HS-27A (cell line): ENCODE data around the gene NLGN1.

Experiments used
- DNase-seq: peaks from one replicate; pipeline ENCODE4 v3.0.0-alpha.2; 2012; ENCODE audit warnings: low read depth, missing footprints

Gene NLGN1

DNA sequence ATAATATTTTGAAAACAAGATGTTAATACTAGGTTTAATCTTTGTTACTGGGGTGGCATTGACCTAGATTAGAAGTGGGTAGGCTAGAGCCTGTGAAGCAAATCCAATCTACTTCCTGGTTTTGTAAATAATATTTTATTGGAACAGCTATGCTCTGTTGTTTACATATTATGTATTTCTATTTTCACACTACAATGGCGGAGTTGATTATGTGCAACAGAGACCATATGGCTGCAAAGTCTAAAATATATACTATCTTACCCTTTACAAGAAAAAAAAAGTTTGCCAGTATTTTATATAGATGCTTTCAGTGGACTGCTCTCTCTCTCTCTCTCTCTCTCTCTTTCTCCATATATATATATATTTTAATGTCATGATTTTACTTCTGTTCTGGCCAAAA is 244.2 kb downstream of the NLGN1 start:
- DNase-seq: no peak

DNA sequence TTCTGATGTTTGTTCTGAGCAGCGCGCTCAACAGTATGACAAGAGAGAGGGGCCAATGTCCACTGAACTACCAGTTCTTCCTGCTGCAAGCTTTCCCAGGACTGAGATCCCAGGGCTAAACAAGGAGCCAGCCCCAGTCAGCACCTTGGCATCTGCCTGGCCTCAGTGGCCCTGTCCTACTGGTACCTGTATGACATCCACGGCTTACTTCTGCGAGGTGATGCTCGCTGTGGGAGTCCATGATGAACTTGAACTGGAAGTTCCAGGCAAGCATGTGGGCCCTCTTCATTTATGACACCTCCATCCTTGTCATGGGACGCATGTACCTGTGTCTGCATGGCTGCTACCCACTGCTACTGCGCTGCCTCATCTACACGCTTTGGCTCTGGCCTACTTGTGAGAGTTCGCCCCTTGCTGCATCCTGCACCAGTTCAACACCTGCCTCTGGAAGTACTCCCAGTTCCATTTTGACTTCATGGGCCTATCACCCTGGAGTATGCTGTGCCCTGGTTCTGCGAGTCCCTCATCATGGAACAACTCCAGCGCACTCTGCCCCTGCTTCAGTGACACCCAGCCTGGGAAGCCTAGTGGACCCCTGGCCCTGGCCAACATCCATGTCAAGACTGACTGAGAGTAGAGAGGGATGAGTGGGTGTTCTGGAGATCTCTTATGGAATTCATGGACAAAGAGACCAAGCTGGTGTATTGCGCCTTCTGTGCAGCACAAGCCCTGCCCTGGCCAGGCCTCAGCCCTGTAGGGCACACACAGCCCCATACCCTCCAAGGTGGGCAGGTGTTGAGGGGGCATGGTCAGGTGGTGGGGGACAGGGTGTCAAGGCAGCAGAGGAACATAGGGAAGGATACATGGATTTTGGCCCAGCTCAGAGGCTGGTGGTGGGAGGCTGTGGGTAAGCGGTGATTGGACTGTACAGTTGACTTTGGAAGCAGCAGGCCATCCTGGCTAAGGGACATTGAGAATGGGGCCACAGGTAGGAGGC is 246.8 kb downstream of the NLGN1 start:
- no peak for DNase-seq

DNA sequence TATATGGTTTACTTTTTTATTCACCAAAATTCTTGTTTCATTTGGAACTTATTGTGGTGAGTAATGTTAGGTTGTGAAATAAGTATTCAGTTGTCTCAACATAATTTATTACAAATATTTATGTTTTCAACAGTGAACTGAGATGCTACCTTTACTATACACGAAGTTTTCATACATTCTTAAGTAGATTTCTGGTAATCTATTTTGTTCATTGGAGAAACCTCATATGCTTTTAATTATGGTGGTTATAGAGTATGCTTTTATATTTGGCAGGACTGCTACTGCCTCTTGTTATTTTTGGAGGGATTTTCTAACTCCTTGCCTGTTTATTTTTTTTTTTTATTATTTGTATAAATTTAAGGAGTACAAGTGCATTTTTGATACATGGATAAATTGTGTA is 253.1 kb downstream of the NLGN1 start:
- DNase-seq: no peak

DNA sequence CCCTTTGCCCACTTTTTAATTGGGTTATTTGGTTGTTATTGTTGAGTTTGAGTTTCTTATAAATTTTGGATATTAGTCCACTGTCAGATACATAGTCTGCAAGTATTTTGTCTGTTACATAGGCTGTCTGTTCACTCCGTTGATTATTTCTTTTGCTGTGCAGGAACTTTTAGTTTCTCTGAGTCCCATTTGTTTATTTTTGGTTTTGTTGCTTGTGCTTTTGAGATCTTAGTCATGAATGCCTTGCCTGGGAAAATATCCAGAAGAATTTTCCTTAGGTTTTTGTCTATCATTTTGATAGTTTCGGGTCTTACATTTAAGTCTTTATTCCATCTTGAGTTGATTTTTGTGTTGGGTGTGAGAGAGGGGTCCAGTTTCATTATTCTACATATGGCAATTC is 254.5 kb downstream of the NLGN1 start:
- no peak for DNase-seq

DNA sequence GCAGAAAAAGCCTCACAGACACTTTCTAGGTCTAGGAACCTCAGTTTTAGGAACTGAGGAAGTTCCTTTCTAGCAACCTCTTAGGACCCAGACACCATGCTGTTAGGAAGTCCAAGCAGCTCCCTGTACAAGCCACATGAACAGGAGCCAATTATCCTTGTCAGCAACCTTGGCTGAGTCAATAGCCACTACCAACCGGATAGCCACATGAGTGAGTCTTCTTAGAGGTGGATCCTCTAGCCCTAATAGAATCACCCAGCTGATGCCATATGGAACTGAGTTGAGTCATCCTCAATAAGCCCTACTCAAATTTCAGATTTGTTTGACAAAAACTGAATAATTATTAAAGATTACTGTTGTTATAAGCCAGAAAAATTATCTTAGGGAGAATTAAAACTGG is 256.2 kb downstream of the NLGN1 start:
- DNase-seq: no peak

DNA sequence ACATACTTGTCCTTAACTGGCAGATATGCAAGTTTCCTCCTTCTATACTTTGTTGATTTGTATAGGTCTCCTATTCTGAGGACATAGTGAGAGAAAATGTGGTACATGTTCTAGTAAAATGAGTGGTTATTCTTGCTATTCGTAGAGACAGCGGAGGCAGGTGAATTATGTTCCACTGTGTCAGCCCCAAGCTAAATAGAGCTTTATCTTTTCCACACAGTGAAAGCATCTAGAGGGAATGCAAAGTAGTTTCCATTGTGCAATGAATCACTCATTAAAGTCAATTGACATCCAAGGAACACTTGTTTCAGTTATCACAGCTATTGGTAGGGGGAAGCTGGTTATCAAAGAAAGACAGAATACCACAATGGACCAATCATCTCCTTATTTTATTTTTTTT is 262.4 kb downstream of the NLGN1 start:
- no peak for DNase-seq

DNA sequence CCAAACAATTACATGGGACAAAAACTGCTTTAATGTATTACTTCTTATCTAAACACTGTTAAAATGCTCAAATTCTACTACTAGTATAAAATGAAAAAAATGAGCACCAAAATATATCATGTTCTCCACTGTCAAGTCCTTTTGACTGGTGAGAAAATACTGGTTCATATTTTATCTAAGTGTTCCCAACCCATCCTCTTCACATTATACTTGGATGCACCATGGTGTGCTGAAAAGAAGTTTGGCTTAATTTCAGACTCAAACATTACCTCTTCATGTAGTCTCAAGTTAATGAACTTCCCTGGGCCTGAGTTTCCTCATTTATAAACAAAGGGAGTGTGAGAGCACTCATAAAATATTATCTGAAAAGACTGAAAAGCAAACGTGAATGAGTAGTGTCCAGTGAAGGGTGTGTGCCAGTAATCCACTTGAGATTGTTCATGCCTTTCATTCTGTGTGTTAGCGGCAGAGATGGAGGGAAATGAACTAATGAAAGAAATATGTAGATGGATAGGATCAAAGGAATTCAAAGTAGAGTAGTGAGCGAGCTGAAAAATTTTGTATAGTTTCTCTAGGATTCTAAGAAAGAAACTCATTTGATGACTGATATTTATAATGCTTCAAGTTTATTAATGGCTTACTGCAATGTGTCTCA is 263.2 kb downstream of the NLGN1 start:
- DNase-seq: peak; percentile 3

DNA sequence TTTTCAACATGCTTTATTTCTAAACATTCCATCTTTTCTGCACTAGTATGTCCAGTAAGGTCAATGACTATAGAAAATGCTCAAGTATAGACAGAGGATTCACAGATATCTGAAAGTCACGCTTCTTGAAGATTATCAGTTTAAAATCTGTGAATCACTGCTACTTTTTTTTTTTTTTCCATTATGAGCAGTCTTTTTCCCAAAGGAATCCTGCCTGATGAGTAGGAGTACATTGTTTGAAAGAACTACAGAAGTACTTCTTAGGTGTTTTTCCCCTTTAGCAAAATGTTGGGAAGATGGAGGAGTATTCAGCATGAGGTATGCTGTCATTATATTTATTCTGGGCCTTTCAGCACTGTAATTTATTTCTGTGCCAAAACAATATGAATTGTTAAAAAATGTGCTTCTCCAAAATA is 266.2 kb downstream of the NLGN1 start:
- no peak for DNase-seq

DNA sequence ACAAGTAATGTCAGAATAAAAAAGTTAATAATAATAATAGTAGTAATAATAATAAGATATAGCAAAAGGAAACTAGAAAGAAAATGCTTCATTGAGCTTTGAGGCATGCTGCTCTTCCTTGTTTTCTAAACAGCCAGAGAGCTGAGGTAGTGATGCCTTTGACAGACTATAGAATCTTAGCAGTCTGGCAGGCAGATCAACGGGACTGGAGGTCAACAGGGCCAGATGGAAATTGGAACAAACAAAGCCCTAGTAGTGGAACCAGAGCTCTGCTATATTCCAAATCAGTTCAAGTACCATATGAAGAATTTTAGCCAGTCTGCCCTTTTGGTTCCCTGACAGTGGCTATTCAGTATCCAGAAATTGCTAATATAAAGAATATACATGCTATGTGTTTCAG is 278.6 kb downstream of the NLGN1 start:
- DNase-seq: no peak

DNA sequence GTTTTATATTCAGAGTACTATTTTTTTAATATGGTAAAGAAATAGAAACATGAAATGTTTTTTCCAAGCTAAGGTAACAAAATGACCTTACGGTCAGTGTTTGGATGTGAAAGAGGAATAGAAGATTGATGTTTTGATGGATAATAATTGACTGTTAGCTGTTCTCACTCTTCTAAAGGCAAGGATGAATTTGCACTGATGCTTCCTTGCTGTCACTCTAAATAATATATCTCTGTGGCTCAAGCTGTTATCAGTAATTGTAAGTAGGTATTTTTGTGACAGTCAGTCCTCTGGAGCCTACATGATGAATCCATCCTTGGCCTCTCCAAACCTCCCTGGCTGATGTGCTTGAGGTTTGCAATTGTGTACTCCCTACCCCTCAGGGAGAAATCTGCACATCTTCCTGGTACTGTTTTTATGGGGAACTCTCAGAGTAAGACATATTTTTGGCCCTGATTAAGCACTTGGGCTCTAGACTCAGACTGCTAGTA is 283.7 kb downstream of the NLGN1 start:
- no peak for DNase-seq

DNA sequence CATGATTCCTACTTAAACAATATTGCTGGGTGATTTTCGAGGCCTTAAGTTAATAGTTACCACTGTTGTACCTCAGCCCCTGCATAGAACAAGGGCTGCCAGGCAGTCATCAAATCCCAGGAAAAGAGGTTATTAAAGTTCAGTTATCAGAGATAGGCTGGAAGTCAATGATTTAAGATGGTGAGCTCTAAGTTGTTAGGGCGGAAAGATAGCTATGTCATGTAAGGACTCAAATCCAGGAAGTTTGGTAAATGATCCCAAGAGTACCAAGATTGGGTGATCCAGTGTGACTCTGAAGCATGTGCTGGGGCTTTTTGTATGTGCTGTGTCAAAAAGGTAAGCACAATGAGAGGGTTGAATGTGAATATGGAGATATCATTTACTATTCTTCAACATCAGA is 287.9 kb downstream of the NLGN1 start:
- no peak for DNase-seq

DNA sequence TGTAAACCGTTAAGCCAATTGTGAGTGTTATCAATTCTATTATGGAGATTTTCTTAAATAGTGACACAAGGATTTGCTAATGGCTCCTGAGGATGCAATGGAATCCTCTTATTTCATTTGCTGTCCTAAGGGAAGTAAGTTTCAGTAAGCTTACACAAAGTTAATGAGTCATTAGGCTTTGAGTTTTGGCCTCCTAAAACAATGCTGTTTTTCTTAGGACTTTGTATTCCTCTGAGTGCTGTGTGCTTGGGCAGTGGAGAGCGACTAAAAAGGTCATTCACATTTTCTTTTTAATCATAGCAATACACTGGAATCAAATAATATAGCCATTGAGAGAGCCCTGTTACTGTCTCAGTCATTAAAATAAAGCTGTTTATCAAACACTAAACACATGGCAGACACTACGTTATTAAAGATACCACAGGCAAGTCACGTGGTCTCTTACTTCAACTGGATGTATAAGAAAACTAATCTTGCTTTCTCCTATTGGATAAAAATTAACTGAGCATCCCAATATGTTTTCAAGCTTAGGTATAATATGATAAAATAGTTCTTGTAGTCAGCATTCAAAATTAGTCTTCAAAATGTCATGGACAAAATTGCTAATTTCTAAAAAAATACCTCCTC is 290.8 kb downstream of the NLGN1 start:
- DNase-seq: no peak

DNA sequence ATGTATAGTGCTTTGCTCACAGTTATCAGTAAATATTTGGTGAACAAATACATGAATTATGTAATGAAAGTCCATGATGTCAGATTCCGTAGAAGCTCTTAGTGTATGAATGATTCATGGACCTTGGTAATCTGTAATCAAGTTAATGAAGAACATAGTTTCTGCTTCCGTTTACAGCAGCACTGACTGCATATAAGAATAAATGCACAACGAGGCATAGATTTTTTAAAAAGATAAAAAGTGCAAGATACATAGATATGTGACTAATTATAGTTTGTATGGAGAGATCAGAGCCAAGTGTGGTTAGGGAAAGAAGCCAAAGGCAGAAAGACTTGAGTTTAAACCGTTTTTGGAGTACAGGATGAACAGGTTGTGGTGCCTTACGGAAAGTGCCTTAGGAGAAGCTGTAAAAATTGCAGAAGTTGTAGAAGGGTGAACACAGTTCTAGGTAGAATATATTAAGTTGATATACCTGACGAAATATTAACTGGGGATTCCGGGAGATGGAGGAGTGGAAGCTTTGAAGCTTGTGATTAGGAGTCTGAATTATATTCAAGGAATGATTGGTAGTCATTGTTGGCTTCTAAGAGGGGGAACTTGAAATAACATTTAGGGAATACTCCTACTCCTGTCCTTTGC is 293.1 kb downstream of the NLGN1 start:
- no peak for DNase-seq

DNA sequence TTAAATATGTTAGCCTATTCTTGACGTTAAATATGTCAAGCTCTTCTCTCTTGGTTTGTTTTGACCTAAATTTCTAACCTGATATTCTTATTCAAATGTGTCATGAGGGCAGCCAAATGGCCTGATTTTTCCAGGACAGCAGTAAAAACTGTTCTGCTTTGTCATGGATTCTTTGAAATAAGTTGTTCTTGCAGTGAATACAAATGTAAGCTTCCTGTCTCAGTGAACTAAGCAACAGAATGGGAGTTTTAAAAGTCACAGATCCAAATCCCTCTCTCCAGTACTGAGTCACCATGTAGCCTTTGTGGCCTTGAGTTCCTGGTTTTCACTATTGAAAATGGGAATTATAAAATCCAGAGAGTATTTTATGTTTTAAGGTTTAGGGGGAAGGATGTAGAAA is 301.8 kb downstream of the NLGN1 start:
- no peak for DNase-seq

DNA sequence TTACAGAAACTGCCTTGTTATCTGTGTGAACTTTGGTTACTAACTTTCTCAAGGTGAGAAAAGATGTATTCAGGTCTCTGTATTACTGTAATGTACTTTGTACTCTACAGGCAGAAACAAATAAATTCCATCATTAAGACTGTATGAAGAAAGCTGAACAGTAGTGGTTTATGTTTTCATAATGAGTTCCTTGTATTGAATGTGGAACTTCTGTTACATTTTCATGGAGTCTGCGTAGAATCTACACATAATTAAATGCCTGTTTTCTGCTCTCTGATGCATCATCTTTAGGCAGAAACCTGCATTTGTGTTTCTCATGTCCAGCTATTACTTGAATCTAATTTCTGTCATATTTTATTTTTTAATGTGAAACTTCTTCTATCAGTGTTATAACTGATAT is 302.8 kb downstream of the NLGN1 start:
- DNase-seq: no peak

DNA sequence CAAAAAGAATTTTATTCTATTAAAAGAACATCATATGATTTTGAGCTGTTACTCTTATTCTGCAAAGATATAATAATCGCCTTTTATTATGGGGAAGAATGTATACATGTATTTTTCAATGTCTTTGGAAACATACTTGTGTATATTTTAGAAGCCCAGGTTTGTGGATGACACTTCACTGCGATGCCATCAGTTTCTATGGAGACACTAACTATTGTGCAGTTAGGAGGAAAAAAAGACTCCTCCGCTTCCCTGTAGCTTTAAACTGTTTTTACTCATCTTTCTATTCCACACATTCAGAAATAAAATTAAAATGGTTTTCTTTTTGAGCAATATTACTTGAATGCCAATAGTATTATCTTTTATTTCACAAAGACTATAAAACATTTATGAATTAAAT is 305.0 kb downstream of the NLGN1 start:
- DNase-seq: no peak

DNA sequence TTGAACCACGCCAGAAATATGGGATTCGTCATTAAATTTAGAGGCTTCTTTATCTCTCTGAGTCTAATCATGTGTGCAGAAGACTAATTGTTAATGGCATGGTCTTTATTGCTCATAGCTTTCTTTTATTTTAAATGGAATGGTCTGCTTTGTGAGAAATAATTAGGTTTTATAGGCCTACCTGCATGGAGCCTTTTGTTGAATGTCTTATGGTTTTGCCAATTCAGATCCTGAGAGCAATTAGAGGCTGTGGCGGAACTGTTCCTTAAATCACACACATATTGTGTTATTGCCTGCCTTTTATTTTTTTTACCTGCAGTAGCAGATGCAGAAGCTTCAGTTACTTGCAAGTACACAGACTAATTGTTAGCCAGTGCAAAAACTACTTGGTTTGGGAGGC is 306.2 kb downstream of the NLGN1 start:
- DNase-seq: no peak

DNA sequence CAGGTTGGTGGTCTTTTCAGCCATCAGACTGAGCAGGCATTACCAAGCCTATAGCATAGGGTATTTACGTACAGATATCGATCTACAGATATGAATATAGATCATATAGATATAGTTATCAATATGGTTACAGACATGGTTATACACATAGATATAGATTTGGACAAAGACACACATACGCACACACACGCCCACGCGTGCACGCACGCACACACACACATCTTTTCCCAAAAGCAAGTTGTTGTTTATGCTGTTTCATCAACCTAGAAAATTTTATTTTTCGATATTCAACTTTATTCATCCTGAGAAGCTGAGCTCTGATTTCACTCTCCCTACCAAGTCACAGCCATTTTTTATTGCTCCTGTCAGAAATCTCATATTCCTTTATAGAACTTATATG is 309.1 kb downstream of the NLGN1 start:
- no peak for DNase-seq

DNA sequence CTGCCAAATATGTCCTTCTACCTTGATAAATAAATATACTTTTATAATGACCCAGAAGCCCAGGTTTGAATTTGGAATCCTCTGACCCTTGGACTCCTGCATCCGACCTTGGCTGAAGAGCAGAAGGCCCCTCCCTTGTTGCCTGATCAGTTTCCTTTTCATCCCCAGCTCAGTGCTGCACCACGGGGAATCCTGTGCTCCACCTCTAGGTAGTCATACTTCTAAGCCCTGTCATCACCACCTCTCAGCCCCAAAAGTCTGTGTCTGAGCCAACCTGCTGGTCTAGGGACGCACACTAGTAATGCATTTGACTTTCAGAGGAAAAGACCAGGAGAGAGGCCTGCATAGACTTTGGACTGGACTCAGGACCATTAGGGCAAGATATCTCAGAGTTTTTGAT is 310.6 kb downstream of the NLGN1 start:
- no peak for DNase-seq

DNA sequence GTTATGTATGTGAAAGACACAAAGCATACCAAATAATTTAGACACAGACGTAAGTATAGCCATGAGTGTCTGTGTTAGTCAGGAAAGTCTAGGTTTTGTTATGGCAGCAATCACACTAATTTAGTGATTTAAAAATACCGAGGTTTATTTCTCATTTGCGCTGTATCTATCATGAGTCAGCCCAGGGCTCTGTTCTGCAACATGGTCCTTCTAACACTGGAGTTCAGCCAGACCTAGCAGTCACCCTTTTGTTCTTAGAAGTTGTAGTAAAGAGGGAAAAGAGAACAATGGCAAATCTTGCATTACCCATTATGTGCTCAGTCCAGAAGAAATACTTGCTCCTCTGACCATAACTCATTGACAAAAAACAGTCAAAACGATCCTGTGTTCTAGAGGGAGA is 311.5 kb downstream of the NLGN1 start:
- DNase-seq: no peak

DNA sequence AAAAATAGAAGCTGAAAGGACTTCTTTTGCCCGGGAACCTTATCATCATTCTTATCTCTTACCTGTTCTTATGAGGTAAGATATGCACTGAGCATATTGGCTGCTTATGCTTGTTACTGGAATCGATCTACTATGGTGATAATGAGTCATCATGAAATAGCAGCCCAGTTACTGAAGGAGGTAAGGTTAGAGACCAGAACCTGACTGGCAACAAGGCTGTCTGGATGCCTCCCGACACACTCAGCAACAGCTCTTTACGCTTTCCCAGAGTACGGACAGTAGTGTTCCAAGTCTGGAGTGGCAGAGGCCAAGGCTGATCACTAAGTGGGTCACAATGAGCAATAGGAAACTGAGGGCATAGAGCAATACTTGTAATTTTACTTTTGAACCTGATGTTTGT is 314.1 kb downstream of the NLGN1 start:
- DNase-seq: no peak

DNA sequence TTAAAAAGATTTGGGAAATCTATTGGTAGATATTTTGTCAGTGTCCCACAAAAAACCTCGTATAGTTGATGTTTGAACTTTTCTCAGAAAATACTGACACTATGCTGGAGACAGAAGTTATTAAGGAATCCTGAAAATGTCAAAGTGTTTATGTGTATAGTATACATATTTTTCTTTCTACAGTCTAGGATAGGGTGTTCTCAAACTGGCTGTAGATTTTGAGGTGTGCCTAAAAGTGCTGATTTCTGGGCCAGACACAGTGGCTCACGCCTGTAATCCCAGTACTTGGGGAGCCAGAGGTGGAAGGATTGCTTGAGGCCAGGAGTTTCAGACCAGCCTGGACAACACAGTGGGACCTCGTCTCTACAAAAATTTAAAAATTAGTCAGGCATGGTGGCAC is 322.0 kb downstream of the NLGN1 start:
- no peak for DNase-seq
